NCI-H1436 treated with DMSO at 0.1 percent for 48 hours (cell line): ENCODE measurements around the gene EIPR1.
"Not testable (repeated sequence)": the region's sequence is repeated elsewhere in the genome, so short reads cannot be mapped to it uniquely, and the experiment has no call there.

Experiments used
- DNase-seq: peaks from one replicate; lab custom pipeline; 2025; lab: John Stamatoyannopoulos, UW

Gene EIPR1

DNA sequence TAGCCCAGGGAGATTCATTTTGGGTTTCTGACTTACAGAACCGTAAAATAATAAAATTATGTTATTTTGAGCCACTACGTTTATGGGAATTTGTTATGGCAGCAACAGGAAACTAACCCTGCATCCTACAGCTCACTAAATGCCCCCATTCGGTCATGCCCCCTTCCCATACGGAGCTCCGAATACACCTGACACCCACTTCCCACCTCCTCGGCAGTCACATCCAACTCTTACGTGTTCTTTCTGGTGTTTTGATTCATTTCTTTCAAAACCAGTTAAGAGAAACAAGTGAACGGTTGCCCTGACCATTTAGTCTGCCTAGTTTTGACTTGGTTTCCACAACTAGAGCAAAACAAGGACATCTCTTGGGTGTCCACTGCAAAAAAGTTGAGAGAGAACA is 19.7 kb downstream of the EIPR1 start:
- no peak for DNase-seq

DNA sequence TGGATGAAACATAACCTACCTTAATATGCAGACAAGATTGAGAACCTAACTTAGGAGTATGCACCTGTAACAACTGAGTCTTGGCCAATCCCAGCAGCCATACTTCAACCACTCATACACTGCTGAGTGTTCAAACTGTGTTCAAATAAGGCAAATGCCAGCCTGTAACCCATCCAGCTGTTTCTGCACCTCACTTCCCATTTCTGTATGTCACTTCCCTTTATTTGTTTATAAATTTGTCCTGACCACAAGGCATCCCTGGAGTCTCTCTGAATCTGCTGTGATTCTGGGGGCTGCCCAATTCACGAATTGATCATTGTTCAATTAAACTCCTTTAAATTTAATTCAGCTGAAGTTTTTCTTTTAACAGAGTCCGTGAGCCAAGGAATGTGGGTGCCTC is 20.2 kb downstream of the EIPR1 start:
- not testable (repeated sequence) for DNase-seq

GRCh38 chr2:3356799-3357198 is 20.8 kb downstream of the EIPR1 start:
- no peak for DNase-seq

GRCh38 chr2:3355951-3356569 is 21.6 kb downstream of the EIPR1 start:
- DNase-seq = no peak

- no peak for DNase-seq
Observed at GRCh38 chr2:3354986-3355385, 22.6 kb downstream of the EIPR1 start.

GRCh38 chr2:3349211-3349693 is 28.4 kb downstream of the EIPR1 start:
- DNase-seq = no peak

DNA sequence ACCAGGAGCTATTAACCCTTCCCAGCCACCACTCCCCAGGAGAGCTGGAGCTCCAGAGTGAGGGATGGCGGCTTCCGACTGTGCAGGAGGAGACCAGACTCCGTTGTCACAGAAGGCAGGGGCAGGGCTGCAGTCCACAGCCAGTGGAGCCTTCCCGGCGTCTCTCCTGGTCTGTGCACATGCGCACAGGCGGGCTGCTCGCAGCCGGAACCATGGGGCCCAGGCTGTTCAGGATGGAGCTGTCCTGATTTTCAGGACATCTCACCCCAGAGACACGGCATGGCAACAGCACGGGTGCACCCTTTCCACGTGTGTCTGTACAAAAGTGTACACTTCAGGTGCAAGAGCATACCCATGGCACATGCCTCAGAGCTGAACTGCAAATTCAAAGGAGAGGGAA is 28.9 kb downstream of the EIPR1 start:
- no peak for DNase-seq

DNA sequence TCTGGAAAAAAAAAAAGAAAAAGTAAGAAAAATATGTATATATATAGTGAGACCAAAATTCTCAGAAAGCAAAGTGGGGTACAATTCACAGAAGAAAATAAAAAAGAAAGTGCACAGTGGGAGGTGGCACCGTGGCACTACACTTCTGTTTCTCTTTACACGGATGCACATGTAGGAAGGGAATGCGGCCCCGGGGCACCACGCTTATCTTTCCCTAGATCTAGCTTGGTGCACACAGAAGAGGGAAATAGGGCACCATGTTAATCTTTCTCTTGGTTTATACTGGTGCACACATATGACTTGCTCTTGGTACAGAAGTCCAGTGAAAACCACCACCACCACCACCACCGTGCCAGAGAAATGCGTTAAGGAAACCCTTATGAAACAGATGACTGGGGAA is 32.0 kb downstream of the EIPR1 start:
- DNase-seq = no peak

- DNase-seq = no peak
Observed at GRCh38 chr2:3344897-3345296, 32.7 kb downstream of the EIPR1 start.

DNA sequence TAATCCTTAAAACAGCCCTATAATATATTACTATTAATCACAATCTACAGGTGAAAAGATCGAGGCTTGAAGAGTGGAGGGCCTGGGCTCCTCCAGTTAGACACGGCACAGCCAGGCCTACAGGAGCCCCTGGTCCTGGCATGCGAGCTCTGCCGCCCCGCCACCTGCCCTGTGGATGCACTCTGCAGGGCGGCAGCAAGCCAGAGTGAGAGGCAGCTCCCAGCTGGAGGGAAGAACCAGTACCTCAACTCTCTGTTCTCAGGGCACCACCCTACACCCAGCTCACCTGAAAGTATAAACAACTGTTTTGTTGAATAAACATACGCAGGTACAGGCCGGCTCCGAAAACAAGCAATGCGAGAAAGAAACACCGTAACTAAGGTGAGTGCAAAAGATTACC is 34.6 kb downstream of the EIPR1 start:
- no peak for DNase-seq

- DNase-seq = no peak
Observed at GRCh38 chr2:3342324-3342723, 35.3 kb downstream of the EIPR1 start.

GRCh38 chr2:3341336-3341735 is 36.3 kb downstream of the EIPR1 start:
- no peak for DNase-seq

DNA sequence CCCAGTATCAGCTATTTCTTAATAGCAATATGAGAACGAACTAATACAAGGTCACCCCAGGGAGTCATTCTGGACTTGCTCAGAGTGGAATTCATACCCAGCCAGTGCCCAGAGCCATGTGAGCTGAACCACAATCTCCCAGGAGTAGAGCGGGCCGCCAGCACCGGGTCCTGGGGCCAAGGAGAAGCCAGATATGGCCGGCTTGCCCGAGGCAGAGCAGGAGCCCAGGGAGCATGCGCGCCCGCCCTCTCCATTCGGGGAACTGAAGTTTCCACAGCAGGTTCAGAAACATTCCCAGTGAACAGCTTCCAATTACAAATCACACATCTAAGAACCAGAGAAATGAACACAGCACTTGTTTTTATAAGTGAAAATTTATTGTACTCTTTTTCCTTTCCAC is 37.5 kb downstream of the EIPR1 start:
- DNase-seq = no peak

GRCh38 chr2:3338340-3338739 is 39.3 kb downstream of the EIPR1 start:
- no peak for DNase-seq

DNA sequence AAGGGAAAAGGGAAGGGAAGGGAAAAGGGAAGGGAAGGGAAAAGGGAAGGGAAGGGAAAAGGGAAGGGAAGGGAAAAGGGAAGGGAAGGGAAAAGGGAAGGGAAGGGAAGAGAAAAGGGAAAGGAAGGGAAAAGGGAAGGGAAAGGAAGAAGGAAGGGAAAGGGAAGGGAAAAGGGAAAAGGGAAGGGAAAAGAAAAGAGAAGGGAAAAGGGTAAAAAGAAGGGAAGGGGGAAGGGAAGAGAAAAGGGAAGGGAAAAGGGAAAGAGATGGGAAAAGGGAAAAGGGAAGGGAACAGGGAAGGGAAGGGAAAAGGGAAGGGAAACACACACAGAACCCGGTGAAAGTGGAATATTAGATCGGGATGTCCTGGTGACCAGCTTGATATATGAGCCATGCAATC is 40.8 kb downstream of the EIPR1 start:
- no peak for DNase-seq

- DNase-seq = no peak
Observed at GRCh38 chr2:3334392-3335345, 42.9 kb downstream of the EIPR1 start.

- no peak for DNase-seq
Observed at GRCh38 chr2:3332133-3332532, 45.5 kb downstream of the EIPR1 start.

GRCh38 chr2:3329491-3329890 is 48.1 kb downstream of the EIPR1 start:
- no peak for DNase-seq

- no peak for DNase-seq
Observed at GRCh38 chr2:3326871-3327270, 50.7 kb downstream of the EIPR1 start.

DNA sequence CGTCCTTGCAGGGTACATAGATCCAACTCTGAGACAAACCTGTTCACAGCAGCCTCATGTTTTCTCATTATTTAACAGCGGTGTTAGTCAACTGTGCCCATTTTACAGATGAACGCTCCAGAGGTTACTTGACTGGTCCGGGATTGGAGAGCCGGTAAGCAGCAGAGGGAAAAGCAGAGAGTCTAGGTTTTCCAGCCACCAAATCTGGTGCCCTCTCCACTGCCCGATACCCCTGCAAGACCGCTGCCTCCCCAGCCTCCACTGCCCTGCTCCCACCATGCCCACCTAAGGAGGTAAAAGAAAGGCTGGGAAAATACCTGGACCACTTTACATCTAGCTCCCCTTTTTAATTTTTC is 51.5 kb downstream of the EIPR1 start:
- no peak for DNase-seq

GRCh38 chr2:3325458-3326181 is 52.0 kb downstream of the EIPR1 start:
- DNase-seq = no peak

- no peak for DNase-seq
Observed at GRCh38 chr2:3324404-3325281, 53.0 kb downstream of the EIPR1 start.
